Ovary (tissue), 3 donors: ENCODE data around the gene RAX.

Experiments
- CTCF ChIP-seq, 3 donors: fragments of 450-650 bp in 2 of 3; fragments of 200-600 bp in 1 of 3; IDR thresholded peaks; one replicate each; pipeline versions ENCODE4 v1.5.1 to v1.8.0; 2016 to 2022; ENCODE audit warnings: antibody characterized with exemption in 3 of 3, mild to moderate bottlenecking in 1 of 3
- POLR2A ChIP-seq: fragments of 450-650 bp; IDR thresholded peaks from one replicate; pipeline ENCODE4 v1.6.1; 2017; ENCODE audit warnings: antibody characterized with exemption, mild to moderate bottlenecking, moderate library complexity
- donor health status: DM: no; HTN: no; CAD: no.

GRCh38 chr18:59273759-59274532, 692 bp upstream of the RAX start:
- no peak for TF ChIP-seq CTCF (IDR thresholded peaks at IDR 0.05)
- no peak for TF ChIP-seq POLR2A
